ENCODE measurements around the gene TRAK1.

Gene TRAK1

DNA sequence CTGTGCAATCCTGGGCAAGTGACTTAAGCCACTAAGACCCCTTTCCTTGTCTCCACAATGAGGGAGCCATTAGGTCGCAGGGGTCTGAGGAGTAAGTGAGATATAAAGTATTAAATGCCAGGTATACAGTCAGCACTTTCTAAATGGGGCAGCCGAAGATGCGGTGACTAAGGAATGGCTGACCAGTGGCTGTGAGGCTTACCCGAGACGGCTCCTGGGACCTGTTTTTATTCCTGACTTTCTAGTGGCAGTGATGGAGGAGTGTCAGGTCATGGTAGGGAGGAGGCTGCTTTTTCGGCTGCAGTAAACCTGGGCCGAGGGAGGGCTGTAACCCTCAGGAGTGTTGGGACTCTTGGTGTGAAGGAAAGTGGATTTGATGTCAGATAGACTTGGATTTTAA is 52.3 kb downstream of the TRAK1 start:
- Histone ChIP-seq H3K4me1 (ENCODE audit: control insufficient read depth, insufficient read depth, low read depth, low read length) (no peaks in the 10 kb centered on the region), H3K9me3 (ENCODE audit: control insufficient read depth, low read length) (no peaks in the 10 kb centered on the region), H2BK120ac (ENCODE audit: low read depth, low read length) (no peak overlapping the region), H3K23ac (ENCODE audit: low read length in 2 of 2) (peak overlapping the region in 1 of 2 experiments; percentile 38), H3K27ac (ENCODE audit: low read length, poor library complexity, severe bottlenecking) (no peak overlapping the region), H3K14ac (ENCODE audit: low read length in 2 of 2) (no peak overlapping the region), H3K4me3 (ENCODE audit: insufficient read depth in 1 of 2, low read depth in 1 of 2, low read length in 2 of 2) (no peak overlapping the region), H2BK12ac (ENCODE audit: low read length in 2 of 2) (no peak overlapping the region), H3K27me3 (ENCODE audit: control insufficient read depth in 1 of 2, insufficient read depth in 1 of 2, low read length in 2 of 2) (no peaks in the 10 kb centered on the region), H3K79me1 (replicated peaks; ENCODE audit: low read length, poor library complexity, severe bottlenecking) (peaks cover 35% of the 10 kb centered on the region), H3K4ac (ENCODE audit: low read depth in 1 of 2, low read length in 2 of 2) (no peak overlapping the region), H3K36me3 (ENCODE audit: control insufficient read depth in 1 of 2, insufficient read depth in 2 of 2, low read depth in 1 of 2, low read length in 2 of 2) (peaks cover 6 to 36% of the 10 kb centered on the region in 2 experiments), H2AK5ac (ENCODE audit: low read length, severe bottlenecking) (no peak overlapping the region), H3K9ac (ENCODE audit: low read length) (no peak overlapping the region), H4K91ac (ENCODE audit: low read length) (no peak overlapping the region), H3K4me2 (ENCODE audit: low read length, poor library complexity, severe bottlenecking) (no peak overlapping the region), H2AFZ (ENCODE audit: low read depth, low read length) (no peak overlapping the region), H2BK5ac (ENCODE audit: low read depth, low read length, poor library complexity, severe bottlenecking) (no peak overlapping the region), H3K18ac (ENCODE audit: low read depth in 1 of 2, low read length in 2 of 2) (no peak overlapping the region), H2BK15ac (ENCODE audit: low read depth, poor library complexity, severe bottlenecking) (no peak overlapping the region), H4K8ac (ENCODE audit: low read length) (no peak overlapping the region)
- DNase-seq, result no peak
- 84% methylated on average over 7 of the region's 7 CpGs for WGBS

DNA sequence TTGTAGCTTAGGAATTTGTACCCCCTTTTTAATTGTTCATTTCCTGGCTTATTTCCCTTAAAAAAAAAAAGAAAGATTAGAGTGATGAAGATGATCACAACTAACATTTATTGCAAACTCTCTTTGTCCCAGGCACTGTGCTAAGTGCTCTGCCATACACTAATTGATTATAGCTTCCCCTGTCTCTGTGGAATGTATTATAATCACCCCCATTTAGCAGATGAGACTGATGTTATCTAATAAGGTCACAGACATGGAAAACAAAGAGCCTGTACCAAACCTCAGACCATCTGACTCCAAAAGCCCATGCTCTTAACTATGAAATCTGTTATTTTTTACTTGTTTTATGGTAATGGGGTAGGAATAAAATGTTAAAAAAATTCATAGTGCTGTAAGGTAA is 53.1 kb downstream of the TRAK1 start:
- Histone ChIP-seq H2BK120ac (ENCODE audit: low read depth, low read length) (no peak overlapping the region), H2BK12ac (ENCODE audit: low read length in 2 of 2) (no peak overlapping the region), H3K36me3 (ENCODE audit: control insufficient read depth in 1 of 2, insufficient read depth in 2 of 2, low read depth in 1 of 2, low read length in 2 of 2) (peaks cover 6 to 33% of the 10 kb centered on the region in 2 experiments), H2BK5ac (ENCODE audit: low read depth, low read length, poor library complexity, severe bottlenecking) (no peak overlapping the region), H3K23ac (ENCODE audit: low read length in 2 of 2) (no peak overlapping the region), H3K4me2 (ENCODE audit: low read length, poor library complexity, severe bottlenecking) (no peak overlapping the region), H3K4me3 (ENCODE audit: insufficient read depth in 1 of 2, low read depth in 1 of 2, low read length in 2 of 2) (no peak overlapping the region), H2AK5ac (ENCODE audit: low read length, severe bottlenecking) (no peak overlapping the region), H2AFZ (ENCODE audit: low read depth, low read length) (no peak overlapping the region), H4K8ac (ENCODE audit: low read length) (no peak overlapping the region), H3K79me1 (replicated peaks; ENCODE audit: low read length, poor library complexity, severe bottlenecking) (peaks cover 39% of the 10 kb centered on the region), H3K27me3 (ENCODE audit: control insufficient read depth in 1 of 2, insufficient read depth in 1 of 2, low read length in 2 of 2) (no peaks in the 10 kb centered on the region), H3K18ac (ENCODE audit: low read depth in 1 of 2, low read length in 2 of 2) (no peak overlapping the region), H4K91ac (ENCODE audit: low read length) (no peak overlapping the region), H2BK15ac (ENCODE audit: low read depth, poor library complexity, severe bottlenecking) (no peak overlapping the region), H3K14ac (ENCODE audit: low read length in 2 of 2) (no peak overlapping the region), H3K9me3 (ENCODE audit: control insufficient read depth, low read length) (no peaks in the 10 kb centered on the region), H3K4me1 (ENCODE audit: control insufficient read depth, insufficient read depth, low read depth, low read length) (peaks cover 3% of the 10 kb centered on the region), H3K27ac (ENCODE audit: low read length, poor library complexity, severe bottlenecking) (no peak overlapping the region), H3K9ac (ENCODE audit: low read length) (no peak overlapping the region), H3K4ac (ENCODE audit: low read depth in 1 of 2, low read length in 2 of 2) (no peak overlapping the region)
- DNase-seq, result no peak

DNA sequence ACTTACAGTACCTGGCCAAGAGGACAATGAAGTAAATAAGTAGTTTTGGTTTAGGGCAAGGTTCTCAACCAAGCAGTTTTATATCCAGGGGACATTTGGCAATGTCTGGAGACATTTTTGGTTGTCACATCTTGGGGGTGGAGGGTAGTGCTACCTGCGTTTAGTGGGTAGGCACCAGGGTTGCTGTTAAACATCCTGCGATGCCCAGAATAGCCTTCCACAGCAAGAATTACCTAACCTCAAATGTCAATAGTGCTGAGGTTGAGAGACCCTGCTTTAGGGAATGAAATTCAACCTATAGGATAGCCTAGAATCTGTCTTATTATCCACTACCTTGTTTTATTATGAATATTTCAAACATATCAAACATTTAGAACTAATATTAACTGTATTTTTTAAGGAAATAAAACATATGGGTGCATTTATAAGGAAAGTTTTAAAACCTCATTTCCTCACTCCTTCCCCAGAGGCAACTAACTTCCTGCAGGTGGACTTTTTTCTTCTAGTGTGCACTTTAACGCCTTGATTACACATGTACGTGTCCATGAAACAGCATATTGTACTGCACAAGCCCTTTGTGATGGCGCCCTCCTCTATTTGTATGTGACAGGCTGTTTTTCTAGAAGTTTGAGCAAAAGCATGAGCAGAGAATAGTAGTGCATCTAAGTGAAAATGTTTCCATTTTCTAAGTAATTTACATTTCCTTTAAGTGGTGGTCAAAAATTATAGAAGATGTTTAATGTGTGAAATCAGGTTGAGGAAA is 57.1 kb downstream of the TRAK1 start:
- no peak overlapping the region for H3K4me2 ChIP-seq (ENCODE audit: low read length, poor library complexity, severe bottlenecking)
- H3K14ac ChIP-seq (ENCODE audit: low read length in 2 of 2), result no peak overlapping the region
- no peak overlapping the region for H2AK5ac ChIP-seq (ENCODE audit: low read length, severe bottlenecking)
- no peak overlapping the region for H3K9ac ChIP-seq (ENCODE audit: low read length)
- H2BK5ac ChIP-seq (ENCODE audit: low read depth, low read length, poor library complexity, severe bottlenecking), result no peak overlapping the region
- no peak overlapping the region for H2BK12ac ChIP-seq (ENCODE audit: low read length in 2 of 2)
- H4K91ac ChIP-seq (ENCODE audit: low read length), result no peak overlapping the region
- no peak for DNase-seq
- no peak overlapping the region for H3K4ac ChIP-seq (ENCODE audit: low read depth in 1 of 2, low read length in 2 of 2)
- H3K27ac ChIP-seq (ENCODE audit: low read length, poor library complexity, severe bottlenecking), result no peak overlapping the region
- no peak overlapping the region for H3K4me3 ChIP-seq (ENCODE audit: insufficient read depth in 1 of 2, low read depth in 1 of 2, low read length in 2 of 2)
- 96% methylated on average over 4 of the region's 5 CpGs for WGBS
- H4K8ac ChIP-seq (ENCODE audit: low read length), result no peak overlapping the region
- peaks cover 36% of the 10 kb centered on the region for H3K79me1 ChIP-seq (replicated peaks; ENCODE audit: low read length, poor library complexity, severe bottlenecking)
- H3K36me3 ChIP-seq (ENCODE audit: control insufficient read depth in 1 of 2, insufficient read depth in 2 of 2, low read depth in 1 of 2, low read length in 2 of 2), result peaks cover 0 to 14% of the 10 kb centered on the region in 2 experiments
- peaks cover 3% of the 10 kb centered on the region for H3K4me1 ChIP-seq (ENCODE audit: control insufficient read depth, insufficient read depth, low read depth, low read length)
- H2BK15ac ChIP-seq (ENCODE audit: low read depth, poor library complexity, severe bottlenecking), result no peak overlapping the region
- no peak overlapping the region for H2AFZ ChIP-seq (ENCODE audit: low read depth, low read length)
- H2BK120ac ChIP-seq (ENCODE audit: low read depth, low read length), result no peak overlapping the region
- H3K27me3 ChIP-seq (ENCODE audit: control insufficient read depth in 1 of 2, insufficient read depth in 1 of 2, low read length in 2 of 2), result no peaks in the 10 kb centered on the region
- H3K23ac ChIP-seq (ENCODE audit: low read length in 2 of 2), result no peak overlapping the region
- no peaks in the 10 kb centered on the region for H3K9me3 ChIP-seq (ENCODE audit: control insufficient read depth, low read length)
- no peak overlapping the region for H3K18ac ChIP-seq (ENCODE audit: low read depth in 1 of 2, low read length in 2 of 2)

DNA sequence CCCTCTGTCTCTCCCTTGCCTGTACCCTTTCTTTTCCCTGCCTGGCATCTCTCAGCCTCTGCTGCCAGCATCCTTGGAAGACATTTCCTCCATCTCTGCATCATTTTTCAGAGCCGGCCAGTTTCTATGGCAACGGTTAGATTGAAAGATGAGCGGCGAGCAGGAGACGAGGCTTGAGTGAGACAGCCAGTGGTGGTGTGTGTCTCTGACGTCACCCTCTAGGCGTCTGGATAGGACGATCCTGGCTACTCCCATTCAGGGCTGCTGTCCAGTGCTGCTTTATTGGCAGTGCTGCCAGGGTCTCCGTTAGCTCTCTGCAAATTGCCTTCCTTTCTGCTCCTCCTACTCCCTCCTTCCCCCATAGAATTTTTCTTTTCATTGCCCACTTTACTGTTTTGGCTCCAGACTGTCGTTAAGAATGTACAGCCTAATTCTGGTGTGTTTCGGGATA is 57.9 kb downstream of the TRAK1 start:
- Histone ChIP-seq H2BK5ac (ENCODE audit: low read depth, low read length, poor library complexity, severe bottlenecking) (no peak overlapping the region), H4K91ac (ENCODE audit: low read length) (no peak overlapping the region), H3K14ac (ENCODE audit: low read length in 2 of 2) (no peak overlapping the region), H3K4me2 (ENCODE audit: low read length, poor library complexity, severe bottlenecking) (no peak overlapping the region), H3K4me3 (ENCODE audit: insufficient read depth in 1 of 2, low read depth in 1 of 2, low read length in 2 of 2) (no peak overlapping the region), H3K79me1 (replicated peaks; ENCODE audit: low read length, poor library complexity, severe bottlenecking) (peaks cover 37% of the 10 kb centered on the region), H3K4me1 (ENCODE audit: control insufficient read depth, insufficient read depth, low read depth, low read length) (peaks cover 3% of the 10 kb centered on the region), H3K27me3 (ENCODE audit: control insufficient read depth in 1 of 2, insufficient read depth in 1 of 2, low read length in 2 of 2) (no peaks in the 10 kb centered on the region), H3K9ac (ENCODE audit: low read length) (no peak overlapping the region), H2BK12ac (ENCODE audit: low read length in 2 of 2) (no peak overlapping the region), H2BK15ac (ENCODE audit: low read depth, poor library complexity, severe bottlenecking) (no peak overlapping the region), H3K18ac (ENCODE audit: low read depth in 1 of 2, low read length in 2 of 2) (no peak overlapping the region), H2AFZ (ENCODE audit: low read depth, low read length) (no peak overlapping the region), H3K36me3 (ENCODE audit: control insufficient read depth in 1 of 2, insufficient read depth in 2 of 2, low read depth in 1 of 2, low read length in 2 of 2) (peaks cover 0 to 14% of the 10 kb centered on the region in 2 experiments), H4K8ac (ENCODE audit: low read length) (no peak overlapping the region), H3K23ac (ENCODE audit: low read length in 2 of 2) (no peak overlapping the region), H3K27ac (ENCODE audit: low read length, poor library complexity, severe bottlenecking) (no peak overlapping the region), H3K4ac (ENCODE audit: low read depth in 1 of 2, low read length in 2 of 2) (no peak overlapping the region), H2BK120ac (ENCODE audit: low read depth, low read length) (no peak overlapping the region), H2AK5ac (ENCODE audit: low read length, severe bottlenecking) (no peak overlapping the region), H3K9me3 (ENCODE audit: control insufficient read depth, low read length) (no peaks in the 10 kb centered on the region)
- peak; percentile 86 for DNase-seq
- WGBS, result 20% methylated on average over 11 of the region's 11 CpGs
